NCI-H345 treated with DMSO at 0.1 percent for 48 hours (cell line): ENCODE data around the gene CHST15.

ENCODE experiments used
- DNase-seq: peaks from one replicate; lab custom pipeline; 2025; ENCODE audit not compliant: unreplicated experiment; lab: John Stamatoyannopoulos, UW

The CHST15 gene, protein sequence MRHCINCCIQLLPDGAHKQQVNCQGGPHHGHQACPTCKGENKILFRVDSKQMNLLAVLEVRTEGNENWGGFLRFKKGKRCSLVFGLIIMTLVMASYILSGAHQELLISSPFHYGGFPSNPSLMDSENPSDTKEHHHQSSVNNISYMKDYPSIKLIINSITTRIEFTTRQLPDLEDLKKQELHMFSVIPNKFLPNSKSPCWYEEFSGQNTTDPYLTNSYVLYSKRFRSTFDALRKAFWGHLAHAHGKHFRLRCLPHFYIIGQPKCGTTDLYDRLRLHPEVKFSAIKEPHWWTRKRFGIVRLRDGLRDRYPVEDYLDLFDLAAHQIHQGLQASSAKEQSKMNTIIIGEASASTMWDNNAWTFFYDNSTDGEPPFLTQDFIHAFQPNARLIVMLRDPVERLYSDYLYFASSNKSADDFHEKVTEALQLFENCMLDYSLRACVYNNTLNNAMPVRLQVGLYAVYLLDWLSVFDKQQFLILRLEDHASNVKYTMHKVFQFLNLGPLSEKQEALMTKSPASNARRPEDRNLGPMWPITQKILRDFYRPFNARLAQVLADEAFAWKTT

DNA sequence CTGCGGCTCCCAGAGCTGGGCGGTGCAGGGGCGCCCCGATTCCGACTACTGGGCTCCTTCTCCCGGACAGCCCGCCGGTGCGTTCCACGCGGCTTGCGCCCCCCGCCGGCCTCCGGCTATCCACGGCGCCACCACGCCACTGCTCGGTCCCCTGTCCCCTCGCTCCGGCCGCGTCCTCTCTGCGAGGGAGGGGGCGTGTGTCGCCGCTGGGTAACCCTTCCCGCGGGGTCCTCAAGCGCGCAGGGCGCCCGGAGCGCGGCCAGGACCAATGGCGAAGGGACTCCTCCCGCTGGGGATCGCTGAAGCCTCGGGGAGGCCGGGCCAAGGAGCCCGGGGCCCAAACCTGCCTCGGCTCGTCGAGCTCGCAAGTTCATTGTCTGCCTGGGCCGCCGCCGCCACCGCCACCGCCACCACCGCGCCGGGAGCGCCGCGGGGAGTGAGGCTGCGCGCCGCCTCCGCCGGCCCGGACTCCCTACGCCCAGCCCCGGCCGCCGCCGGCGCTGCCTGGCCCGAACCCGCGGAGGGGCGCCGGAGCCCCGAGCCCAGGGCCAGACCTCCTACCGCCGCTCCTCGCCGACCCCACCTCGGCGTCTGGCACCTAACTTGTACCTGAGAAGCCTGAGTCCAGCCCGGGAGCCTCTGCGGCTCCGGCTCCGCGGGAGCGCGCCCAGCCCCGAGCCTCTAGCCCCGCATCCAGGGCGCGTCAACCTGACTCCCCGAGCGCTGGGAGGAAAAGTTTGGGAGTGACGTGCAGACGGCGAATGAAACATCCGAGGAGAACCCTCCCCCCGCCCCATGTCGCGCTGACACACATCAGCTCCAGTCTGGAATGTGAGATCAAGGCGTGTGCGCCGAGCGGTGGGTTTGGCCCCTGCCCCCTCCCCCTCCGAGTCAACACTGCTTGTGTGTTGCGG is at the start of gene CHST15:
CHST15 (minus strand) TSS at position 739 of the 914 bp plus-strand sequence. CDS start 47,386 bp downstream, outside the sequence.
- no peak for DNase-seq

DNA sequence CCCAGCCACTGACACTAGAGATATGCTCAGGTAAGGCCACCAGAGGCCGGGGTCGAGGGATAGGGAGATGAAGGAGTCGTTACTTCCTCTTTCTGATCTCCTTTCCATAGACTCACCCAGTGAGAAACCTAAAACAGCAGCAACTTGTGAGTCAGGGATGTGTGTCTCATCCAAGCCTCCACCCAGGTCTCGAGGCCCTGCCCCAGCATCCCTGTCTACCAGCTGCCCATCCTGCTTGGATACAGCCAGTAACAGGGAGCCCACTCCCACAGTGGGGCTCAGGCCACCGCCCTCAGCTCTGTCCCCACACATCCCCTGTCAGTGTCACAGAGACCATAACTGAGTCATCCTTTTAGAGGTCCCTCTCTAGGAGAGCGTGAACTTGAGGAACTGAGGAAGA is 49.6 kb upstream of the CHST15 start:
- no peak for DNase-seq

DNA sequence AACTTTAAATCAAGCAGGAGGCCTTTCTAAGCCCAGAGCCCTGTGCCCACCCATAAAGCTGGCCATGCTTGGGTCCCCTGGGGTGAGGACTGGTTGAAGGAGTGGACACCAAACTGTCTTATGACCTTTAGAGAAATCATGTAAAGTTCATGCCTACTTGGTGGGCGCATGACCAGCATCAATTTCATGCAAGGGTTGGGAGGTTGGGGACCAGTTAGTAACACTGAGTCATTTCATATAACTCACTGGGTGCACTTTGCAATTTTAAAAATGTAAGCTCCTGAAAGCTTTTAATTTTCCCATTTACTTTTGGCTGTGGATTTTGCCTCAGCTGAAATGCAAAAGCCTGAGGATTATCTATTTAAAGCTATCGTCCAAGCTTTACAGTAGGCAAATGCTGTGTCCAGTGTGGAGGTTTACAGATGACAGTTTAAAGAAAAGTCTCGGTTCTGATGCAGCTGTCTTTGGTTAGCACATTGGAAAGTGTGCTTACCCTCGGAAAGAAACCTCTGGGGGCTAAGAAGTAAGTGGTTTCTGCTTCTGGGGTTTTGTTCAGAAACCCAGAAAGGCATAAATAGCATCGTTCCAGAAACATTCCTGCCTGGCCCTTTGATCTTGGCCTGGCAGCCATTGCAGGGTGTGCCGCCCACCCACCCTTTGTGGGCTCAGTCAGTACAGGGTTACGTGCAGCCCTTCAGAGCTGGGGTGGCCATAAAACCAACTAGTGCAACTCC is 48.8 kb upstream of the CHST15 start:
- DNase-seq, result no peak

DNA sequence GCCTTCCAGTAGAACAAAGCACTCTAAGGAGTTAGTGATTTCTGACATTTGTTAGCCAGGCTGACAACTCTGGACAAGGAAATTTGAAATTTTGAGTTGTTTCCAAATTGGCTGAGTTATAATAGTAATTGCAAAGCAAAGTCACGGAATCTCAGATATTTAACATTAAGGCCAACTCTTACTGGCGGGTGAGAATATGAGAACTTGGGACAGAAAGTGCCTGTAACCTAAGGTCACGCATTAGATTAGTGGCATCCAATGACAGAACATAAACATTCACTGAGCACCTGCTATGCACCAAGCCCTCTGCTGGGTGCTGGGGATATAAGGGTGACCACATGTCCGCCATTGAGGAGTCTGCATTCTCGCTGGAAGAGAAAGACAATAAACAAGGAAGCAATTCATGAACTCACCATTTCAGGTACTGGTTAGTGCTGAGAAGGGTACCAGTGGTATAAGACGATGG is 45.5 kb upstream of the CHST15 start:
- no peak for DNase-seq

DNA sequence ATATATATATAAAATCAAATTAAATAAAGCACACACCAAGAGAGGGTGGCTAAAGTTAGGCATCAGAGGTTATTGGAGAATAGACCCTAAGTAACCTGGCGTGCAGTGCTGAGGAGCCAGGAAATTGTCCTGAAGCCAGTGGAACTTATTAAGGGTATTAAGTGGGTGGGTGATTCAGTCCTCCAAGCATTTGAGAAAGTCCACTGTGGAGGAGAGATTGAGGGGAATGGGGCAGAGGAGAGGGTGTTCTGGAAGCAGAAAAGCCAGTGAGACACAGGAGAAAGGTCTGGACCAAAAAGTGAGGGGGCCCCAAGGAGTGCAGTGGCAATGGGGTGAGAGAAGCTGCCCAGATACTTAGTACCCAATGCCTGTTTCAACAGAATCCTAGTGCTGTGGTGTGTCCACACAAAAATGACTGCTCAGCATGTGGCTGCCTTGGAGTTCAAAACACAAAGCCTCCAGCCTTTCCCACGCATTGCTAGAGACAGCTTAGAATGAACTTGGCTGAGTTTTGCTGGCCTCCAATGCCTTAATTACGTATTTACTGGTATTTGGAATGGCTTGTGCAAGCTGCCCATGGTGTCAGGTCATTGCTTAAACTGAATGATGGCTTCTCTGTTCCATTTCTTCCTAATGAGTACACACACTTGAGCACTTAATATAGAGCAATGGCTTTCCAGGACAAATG is 44.9 kb upstream of the CHST15 start:
- DNase-seq, result no peak

DNA sequence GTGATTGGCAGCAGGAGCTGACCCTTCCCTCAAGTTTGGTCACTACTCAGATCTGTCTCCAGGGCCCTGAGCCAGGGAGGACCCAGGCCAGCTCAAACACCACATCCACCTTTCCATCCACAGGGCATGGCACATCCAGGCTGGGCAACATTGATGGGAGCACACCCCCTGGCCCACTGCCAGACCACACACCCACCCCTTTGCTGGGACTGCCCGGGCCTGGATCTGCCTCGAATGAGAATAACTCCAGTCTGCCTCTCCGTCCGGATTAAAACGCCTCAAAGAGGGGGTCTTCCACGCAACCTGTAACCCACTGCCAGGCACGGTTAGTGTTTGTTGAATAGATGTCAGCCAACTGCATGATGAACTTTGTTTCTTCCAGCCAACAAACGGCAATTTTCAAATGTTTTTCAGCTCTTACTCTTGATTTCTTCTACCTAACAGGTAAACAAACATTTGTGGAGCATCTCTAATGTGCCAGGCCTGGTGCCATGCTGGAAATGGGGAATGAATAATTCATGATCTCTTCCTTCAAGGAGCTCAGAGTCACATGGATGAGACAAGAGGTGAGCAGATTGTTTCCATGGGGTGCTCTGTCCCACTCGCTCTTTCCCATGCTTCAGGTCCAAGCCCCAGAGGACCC is 41.0 kb upstream of the CHST15 start:
- DNase-seq, result no peak

DNA sequence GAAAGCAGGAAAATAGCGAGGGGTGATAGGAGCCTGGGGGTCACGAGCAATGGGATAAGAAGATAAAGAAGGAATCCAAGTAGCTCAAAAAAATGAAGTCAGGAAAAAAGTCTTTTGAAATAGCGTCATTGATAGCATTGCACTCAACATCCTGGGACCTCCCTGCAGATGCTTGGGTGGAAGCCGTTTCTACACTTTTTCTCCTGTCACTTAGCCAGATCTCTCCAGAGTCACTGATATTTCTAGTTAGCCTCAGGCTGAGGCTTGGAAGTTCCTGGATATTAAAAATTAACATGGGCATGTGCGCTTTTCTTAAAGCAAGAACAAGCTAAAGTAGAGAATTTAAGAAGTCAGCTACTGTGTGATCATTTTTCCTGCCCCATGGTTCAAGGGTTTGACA is 39.5 kb upstream of the CHST15 start:
- DNase-seq, result no peak

DNA sequence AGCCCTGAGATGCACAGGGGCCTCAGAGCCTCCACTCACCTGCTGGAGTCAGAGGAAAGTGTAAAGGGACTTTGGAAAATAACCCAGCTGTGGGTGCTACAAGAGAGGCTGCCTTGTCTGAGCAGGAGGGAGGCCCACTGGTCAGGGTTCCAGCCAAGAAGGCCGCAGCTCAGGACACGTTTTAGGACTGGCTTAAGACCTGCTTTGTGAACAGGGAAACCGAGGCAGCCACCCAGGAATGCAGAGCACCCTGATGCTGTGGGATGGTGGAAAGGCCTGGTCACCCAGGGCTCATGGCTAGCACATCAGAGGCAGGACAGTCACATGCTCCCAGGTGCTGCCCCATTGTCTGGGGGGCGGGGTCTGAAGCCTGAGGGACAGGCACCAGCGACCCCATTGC is 38.9 kb upstream of the CHST15 start:
- DNase-seq, result no peak

DNA sequence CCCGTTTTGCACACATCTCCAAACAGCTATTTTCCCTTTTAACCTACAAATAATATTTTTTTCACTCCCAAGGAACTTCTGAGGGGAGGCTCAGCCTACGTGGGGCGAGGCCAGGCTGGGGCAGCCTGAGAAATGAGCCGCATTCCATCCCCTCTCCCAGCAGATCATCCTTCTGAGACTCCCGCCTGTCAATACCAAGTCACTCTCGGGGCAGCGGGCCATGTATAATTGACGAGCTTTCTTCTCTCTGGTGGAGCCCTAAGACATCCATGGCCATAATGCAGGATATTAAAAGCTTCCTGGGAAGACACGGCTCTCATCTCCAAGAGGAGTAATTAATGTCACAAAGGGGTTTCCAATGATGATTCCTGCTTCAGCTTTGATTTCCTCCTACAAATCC is 37.8 kb upstream of the CHST15 start:
- no peak for DNase-seq

DNA sequence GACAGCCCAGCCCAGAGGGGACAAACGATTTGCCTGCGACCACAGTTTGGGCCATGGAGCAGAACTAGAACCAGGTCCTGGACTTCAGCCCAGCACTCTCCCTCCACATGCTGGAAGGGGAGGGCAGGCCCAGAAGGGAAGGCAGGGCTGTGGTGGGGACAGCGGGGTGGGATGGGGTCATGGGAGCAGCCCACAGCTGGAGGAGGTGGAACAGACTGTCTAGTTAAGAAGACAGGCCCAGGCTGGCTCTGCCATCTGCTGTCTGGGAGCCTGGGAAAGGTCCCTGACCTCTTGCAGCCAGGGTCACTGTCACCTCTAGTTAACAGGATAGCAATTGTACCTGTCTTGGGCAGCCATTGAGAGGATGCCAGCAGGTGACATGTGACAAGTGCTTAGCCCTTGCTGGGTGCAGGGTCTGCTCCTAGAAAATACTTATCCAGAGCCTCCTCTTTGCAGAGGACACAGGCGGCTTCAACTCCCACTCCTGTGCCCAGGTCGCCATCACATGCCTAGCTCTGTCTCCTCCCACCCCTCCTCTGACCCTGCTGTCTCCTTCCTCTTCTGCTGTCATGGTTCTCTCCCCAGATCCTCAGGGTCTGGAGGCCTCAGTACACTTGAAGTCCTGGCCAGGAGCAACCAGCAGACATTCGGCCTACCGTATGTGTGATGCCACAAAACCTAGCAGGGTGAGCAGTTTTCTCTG is 37.0 kb upstream of the CHST15 start:
- no peak for DNase-seq

DNA sequence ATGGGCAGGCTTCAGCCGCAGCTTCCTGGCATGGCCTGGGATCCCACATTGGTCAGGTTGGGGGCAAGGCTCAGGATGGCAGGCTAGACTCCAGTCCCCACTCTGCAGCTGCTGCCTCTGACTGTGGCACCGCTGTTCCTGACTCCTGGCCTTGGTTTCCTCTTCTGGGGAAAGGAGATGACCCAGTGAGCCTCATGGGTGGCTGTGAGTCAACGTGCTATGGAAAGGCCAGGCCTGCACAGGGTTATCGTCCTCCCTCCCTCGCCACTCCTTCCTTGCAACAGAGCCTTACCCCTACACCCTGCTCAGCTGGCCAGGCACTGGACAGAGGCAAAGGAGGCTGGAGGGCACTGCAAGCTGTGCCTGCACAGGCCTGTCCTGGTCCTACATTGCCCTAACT is 36.1 kb upstream of the CHST15 start:
- no peak for DNase-seq

DNA sequence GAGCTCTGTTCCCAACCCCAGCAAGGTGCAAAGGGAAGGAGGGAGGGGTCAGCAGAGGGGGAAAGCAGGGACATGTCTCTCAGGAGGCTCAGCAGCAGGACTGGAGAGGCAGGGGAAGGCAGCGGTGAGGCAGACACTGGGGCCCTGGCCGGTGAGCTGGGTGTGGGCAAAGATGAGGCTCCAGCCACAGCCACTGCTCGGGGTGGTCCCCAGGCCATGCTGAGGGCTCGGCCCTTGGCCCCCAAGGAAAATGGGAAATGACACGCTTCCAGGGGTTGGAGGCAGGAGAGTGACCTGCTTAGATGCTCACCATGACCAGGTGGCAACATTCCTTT is 35.4 kb upstream of the CHST15 start:
- DNase-seq, result no peak

DNA sequence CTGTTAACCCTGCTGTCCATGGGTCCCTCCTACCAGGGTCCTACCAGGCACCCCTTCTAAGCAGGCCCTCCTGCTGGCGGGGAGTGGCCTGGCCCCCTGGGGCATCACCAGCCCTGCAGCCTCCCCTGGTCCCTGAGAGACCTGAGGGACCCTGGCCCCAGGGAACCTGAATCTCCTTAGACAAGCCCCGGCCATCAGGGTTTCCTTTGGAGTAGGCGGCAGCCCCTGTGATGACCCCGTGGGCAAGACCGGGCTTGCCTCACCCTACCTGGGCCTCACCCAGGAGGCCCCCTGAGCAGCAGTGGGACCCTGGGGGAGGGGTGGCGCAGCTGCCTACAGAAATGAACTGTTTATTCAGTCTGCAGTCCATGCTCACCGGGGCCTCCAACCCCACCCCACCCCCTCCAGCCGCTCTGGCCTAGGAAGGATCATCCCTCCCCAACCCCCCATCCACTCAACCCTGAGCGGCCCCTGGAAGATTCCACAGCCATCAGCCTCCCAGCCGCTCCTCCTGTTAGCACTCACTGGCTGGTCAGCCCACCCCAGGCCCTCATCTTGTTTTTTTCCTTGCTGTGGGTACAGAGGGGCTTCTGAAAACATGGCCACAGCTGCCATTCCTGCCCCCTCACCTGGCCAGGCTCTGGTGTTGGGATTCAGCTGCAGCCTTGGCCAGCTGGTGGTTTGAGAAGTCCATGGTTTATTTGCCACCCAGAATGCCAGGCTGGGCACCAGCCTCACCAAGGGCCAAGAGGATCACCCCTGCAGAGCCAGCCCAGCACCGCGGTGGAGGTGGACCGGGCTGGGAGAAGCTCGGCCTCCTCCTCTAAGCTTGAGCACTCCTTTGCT is 34.8 kb upstream of the CHST15 start:
- no peak for DNase-seq

DNA sequence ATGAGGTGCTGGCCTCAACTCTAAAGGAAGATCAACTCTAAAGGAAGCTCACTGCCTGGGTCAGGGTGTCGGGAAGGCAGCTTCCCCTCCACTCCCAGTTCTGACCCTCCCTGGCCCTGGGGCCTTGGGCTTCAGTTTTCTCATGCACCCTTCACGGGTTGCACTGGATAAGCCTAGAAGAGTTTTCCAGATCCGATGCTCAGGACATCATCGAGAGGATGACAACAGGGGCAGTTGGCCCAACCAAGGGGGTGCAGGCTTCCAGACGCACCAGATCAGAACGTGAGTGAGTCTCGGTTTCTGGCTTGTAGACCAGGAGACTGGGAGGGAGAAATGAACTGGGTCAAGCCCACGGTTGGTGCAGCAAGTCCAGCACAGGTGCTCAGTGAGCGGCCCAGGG is 34.2 kb upstream of the CHST15 start:
- DNase-seq, result no peak

DNA sequence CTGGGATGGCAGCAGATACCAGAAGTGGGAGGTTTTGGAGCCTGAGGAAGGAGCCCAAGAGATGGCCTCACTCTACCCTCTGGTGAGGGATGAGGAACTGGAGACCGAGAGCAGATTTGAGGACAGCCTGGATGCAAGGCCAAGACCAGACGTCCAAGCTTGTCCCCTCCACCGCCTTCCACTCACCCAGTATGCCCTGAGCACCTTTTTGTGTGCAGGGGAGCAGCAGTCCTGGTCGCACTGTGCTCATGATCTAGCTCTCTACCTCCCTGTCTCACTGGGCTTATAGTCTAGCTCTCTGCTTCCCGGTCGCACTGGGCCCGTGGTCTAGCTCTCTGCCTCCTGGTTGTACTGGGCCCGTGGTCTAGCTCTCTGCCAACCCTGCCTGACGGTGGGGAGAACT is 33.6 kb upstream of the CHST15 start:
- DNase-seq, result no peak

DNA sequence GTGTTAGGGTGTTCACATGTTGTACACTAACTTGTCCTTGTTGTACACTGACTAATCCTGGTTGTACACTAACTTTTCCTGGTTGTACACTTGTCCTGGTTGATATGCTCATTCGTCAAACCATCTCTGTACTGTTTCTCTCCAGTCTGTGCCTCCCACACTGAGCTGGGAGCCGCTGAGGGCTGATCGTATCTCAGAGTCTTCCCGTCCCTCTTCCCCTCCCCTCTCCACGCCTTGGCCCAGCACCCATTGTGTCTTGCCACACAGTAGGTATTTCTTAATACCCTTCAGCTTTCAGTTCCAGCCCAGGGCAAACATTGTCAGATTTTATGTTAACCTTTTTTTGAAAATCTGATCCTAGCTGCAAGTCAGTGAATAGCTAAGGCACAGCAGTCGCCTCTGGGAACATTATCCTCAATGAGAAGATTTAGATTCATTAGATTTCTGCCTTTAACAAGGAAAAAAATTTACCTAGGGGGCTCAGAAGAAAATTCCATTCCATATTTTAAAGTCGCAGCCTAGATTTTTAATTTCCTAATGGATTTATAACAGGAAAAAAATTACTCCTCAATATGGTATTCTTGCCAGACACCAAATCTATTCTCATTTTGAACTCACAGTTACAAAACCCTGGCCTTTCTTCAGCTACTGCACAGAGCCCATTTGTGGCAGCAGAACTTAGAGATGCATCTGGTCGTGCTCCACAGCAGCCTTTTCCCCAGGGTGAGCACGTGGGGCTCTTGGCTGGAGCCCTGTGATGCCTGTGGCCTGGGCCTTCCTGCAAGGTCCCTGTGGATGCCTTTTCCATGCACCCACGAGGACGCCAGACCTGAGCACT is 33.0 kb upstream of the CHST15 start:
- DNase-seq, result no peak

DNA sequence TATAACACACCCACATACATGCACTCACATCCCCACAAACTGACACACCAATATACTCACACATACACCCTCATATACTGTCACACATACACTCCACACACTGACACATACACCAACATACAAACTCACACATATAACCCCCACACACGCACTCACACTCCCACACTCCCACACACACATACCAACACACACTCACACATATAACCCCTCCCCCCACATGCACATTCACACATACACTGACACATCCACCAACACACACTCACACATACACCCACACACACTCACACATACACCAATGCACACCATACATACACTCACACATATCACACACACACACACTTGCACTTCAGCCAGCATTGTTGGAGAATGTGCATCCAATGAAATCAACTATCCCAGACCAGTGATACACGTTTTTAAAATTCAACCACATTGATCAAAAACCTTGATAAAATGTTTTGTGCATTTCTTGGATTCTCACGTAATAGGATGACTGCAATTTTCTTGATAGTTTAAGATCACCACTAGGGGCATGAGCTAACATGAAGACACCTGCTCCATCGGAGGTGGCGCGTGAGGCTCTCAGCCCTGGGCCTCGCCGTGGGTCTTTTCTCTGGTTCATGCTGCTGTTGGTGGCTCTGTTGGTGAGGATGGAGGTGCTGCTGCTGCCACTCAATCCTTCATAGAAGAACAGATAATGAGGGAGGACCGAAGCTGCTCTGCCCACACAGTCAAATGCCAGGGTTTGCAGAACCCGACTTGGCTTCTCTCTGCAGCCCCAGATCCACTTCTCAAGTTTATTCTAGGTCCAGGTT is 32.1 kb upstream of the CHST15 start:
- DNase-seq, result no peak
